HL-60/S4 treated with phorbol 12-myristate 13-acetate at 8.2 ng/mL for 4 days and 3 days (cell line): ENCODE data around the gene YEATS2.
"Not testable (repeated sequence)": the region's sequence is repeated elsewhere in the genome, so short reads cannot be mapped to it uniquely, and the experiment has no call there.

Source experiments
- in situ Hi-C: fragments of 300-500 bp; cut with MboI; formaldehyde crosslinking; loops from 2 replicates; pipeline ENCODE4 v1.15.0; 2022; ENCODE audit warnings: low sequenced_read_pairs

YEATS2 gene

GRCh38 chr3:183711516-183711915 is 13.9 kb downstream of the YEATS2 start:
- in situ Hi-C loops, result no loop called here

GRCh38 chr3:183714622-183715021 is 17.0 kb downstream of the YEATS2 start:
- in situ Hi-C loops, result no loop called here

- in situ Hi-C loops, result no loop called here
These were observed 20.4 kb downstream of the YEATS2 start for GRCh38 chr3:183718012-183718411.

- in situ Hi-C loops, result no loop called here
These were observed 27.8 kb downstream of the YEATS2 start for GRCh38 chr3:183725387-183725786.

GRCh38 chr3:183728204-183728603 is 30.6 kb downstream of the YEATS2 start:
- in situ Hi-C loops, result no loop called here

GRCh38 chr3:183730361-183730760 is 32.8 kb downstream of the YEATS2 start:
- in situ Hi-C loops, result no loop called here

GRCh38 chr3:183731611-183732010 is 34.0 kb downstream of the YEATS2 start:
- in situ Hi-C loops, result no loop called here

GRCh38 chr3:183733553-183733952 is 36.0 kb downstream of the YEATS2 start:
- in situ Hi-C loops, result no loop called here

GRCh38 chr3:183734750-183735494 is 37.3 kb downstream of the YEATS2 start:
- in situ Hi-C loops, result no loop called here

- in situ Hi-C loops, result no loop called here
These were observed 39.5 kb downstream of the YEATS2 start for GRCh38 chr3:183737116-183737515.

GRCh38 chr3:183740154-183740553 is 42.6 kb downstream of the YEATS2 start:
- in situ Hi-C loops, result not testable (repeated sequence)

- in situ Hi-C loops, result no loop called here
These were observed 45.6 kb downstream of the YEATS2 start for GRCh38 chr3:183743231-183743630.

- in situ Hi-C loops, result no loop called here
These were observed 47.9 kb downstream of the YEATS2 start for GRCh38 chr3:183745300-183746098.

GRCh38 chr3:183754052-183754451 is 56.5 kb downstream of the YEATS2 start:
- in situ Hi-C loops, result loop anchor here (25.0 kb wide), 1 partner anchor 292 kb away; no protein-coding TSS in a partner anchor

- in situ Hi-C loops, result loop anchor here (25.0 kb wide), 1 partner anchor 300 kb away; no protein-coding TSS in a partner anchor
These were observed 64.7 kb downstream of the YEATS2 start for GRCh38 chr3:183762304-183762703.

GRCh38 chr3:183764847-183765731 is 67.5 kb downstream of the YEATS2 start:
- in situ Hi-C loops, result loop anchor here (25.0 kb wide), 1 partner anchor 303 kb away; no protein-coding TSS in a partner anchor

- in situ Hi-C loops, result loop anchor here (25.0 kb wide), 1 partner anchor 304 kb away; no protein-coding TSS in a partner anchor
These were observed 68.5 kb downstream of the YEATS2 start for GRCh38 chr3:183766107-183766506.

GRCh38 chr3:183766745-183767606 is 69.4 kb downstream of the YEATS2 start:
- in situ Hi-C loops, result loop anchor here (25.0 kb wide), 1 partner anchor 305 kb away; no protein-coding TSS in a partner anchor

GRCh38 chr3:183768114-183768513 is 70.5 kb downstream of the YEATS2 start:
- in situ Hi-C loops, result loop anchor here (25.0 kb wide), 1 partner anchor 306 kb away; no protein-coding TSS in a partner anchor

- in situ Hi-C loops, result loop anchor here (25.0 kb wide), 1 partner anchor 307 kb away; no protein-coding TSS in a partner anchor
These were observed 71.9 kb downstream of the YEATS2 start for GRCh38 chr3:183769453-183769852.
